Measurements from ENCODE around the gene BAZ2A.

- TF ChIP-seq GATA2 (IDR thresholded peaks at IDR 0.05; ENCODE audit: low read depth, low read length) (no peak), GATA3 (IDR thresholded peaks at IDR 0.05; ENCODE audit: low read depth, low read length) (no peak)
These were observed 41.5 kb upstream of the BAZ2A start for GRCh38 chr12:56671608-56672007.

Data from SH-SY5Y (cell line).